Right lobe of liver (tissue), 6 donors: ENCODE results near the gene CSPG5. TPM values are rescaled to one million over a fixed set of nuclear protein-coding genes. Genes with fewer than 3 reads are reported as not detected.
A peak's percentile ranks its signal among the peaks of the same experiment; 100 is the strongest.

Experiments used
- ATAC-seq, 4 donors: fragments of 200-7000 bp; cut with Tn5 transposase; one replicate each; pipeline ENCODE4 v1.9.1; 2020; ENCODE audit warnings: mild to moderate bottlenecking in 4 of 4, moderate library complexity in 4 of 4
- DNase-seq, 3 donors: peaks; one replicate each; pipeline ENCODE4 v3.0.0-alpha.2; 2020
- H3K27ac ChIP-seq, 3 donors: fragments of 200-600 bp; one replicate each; pipeline ENCODE4 v1.8.0; 2022
- H3K27me3 ChIP-seq, 2 donors: fragments of 200-600 bp; one replicate each; pipeline ENCODE4 v1.8.0; 2022
- H3K36me3 ChIP-seq, 4 donors: fragments of 200-600 bp; sonication (generic) in 1 of 4; one replicate each; pipeline versions ENCODE4 v1.5.1 to v1.8.0; 2017 to 2022; ENCODE audit warnings: control low read depth in 1 of 4
- H3K4me1 ChIP-seq, 4 donors: fragments of 200-600 bp; sonication (generic) in 1 of 4; one replicate each; pipeline versions ENCODE4 v1.5.1 to v1.8.0; 2017 to 2022; ENCODE audit warnings: control low read depth in 1 of 4
- H3K4me3 ChIP-seq, 3 donors: fragments of 200-600 bp; one replicate each; pipeline ENCODE4 v1.8.0; 2022
- H3K9me3 ChIP-seq, 4 donors: fragments of 200-600 bp; sonication (generic) in 1 of 4; one replicate each; pipeline versions ENCODE4 v1.5.1 to v1.8.0; 2017 to 2022; ENCODE audit warnings: control low read depth in 1 of 4
- CTCF ChIP-seq, 4 donors: fragments of 200-600 bp in 3 of 4; fragments of 450-650 bp in 1 of 4; IDR thresholded peaks; one replicate each; pipeline versions ENCODE4 v1.5.1 to v1.8.0; 2016 to 2022; ENCODE audit warnings: antibody characterized with exemption in 4 of 4, mild to moderate bottlenecking in 2 of 4
- POLR2A ChIP-seq: fragments of 450-650 bp; IDR thresholded peaks from one replicate; pipeline ENCODE4 v1.6.1; 2017; ENCODE audit warnings: antibody characterized with exemption, mild to moderate bottlenecking
- WGBS: methylation state at CpG from one replicate; pipeline ENCODE4 v1.1.6; 2018; ENCODE audit warnings: low coverage, low lambda C conversion rate; ENCODE audit not compliant: insufficient coverage; ENCODE audit errors: missing lambda C conversion rate; 5-methylcytosine and 5-hydroxymethylcytosine counted together
- intact Hi-C, 2 donors: fragments of 100-400 bp; cut with DNase I; formaldehyde crosslinking; loops; one replicate each; pipeline versions ENCODE4 v1.11.2 to v1.14.1; 2022
- total RNA-seq, 6 experiments: library from RNA; depleted of rRNA in 2 of 6; stranded (reverse); fragments of >200 nt in 2 of 6; fragmentation: NEBNext Ultra II Directional in 3 of 6; extraction: Animal tissue kit (Norgen Biotek cat#: 25700) in 3 of 6; gene quantifications; one replicate each; pipeline versions ENCODE4 v1.1.0 to v1.2.4, GENCODE V29; 2016 to 2023
- donor health status: DM: no; HTN: yes; CAD: no.
- donor health status: DM: no; HTN: no; CAD: no.
- donor health status: DM: no; HTN: no; CAD: no.
- donor health status: DM: no; HTN: yes; CAD: no.
- donor health status: DM: no; HTN: yes; CAD: no.

Gene CSPG5
- total RNA-seq, 6 experiments from 2014 or later = 0.18 to 0.39 (median 0.25) TPM; not detected in 1

DNA sequence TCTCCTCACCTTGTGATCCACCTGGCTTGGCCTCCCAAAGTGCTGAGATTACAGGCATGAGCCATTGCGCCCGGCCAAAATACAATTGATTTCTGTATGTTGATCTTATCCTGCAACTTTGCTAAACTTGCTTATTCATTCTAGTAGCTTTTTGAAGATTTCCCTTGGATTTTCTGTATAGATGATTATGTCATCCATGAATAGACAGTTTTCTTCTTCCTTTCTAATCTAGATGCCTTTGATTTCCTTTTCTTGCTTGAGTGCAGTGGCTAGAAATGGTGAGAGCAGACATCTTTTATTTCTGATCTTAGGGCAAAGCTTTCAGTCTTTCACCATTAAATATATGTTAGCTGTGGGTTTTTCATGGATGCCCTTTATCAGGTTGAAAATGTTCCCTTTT is 60.7 kb downstream of the CSPG5 start:
- Histone ChIP-seq H3K36me3 (no peaks in the 10 kb centered on the region), H3K9me3 (no peaks in the 10 kb centered on the region), H3K4me1 (peaks cover 0 to 11% (median 0%) of the 10 kb centered on the region in 4 donors), H3K27me3 (no peaks in the 10 kb centered on the region), H3K27ac (no peak overlapping the region), H3K4me3 (no peak overlapping the region)
- DNase-seq (no peak), ATAC-seq (no peak)
- 0% methylated on average over 1 of the region's 2 CpGs for WGBS
- intact Hi-C loops = no loop called here
- TF ChIP-seq POLR2A (no peak), CTCF (IDR thresholded peaks at IDR 0.05) (no peak)

GRCh38 chr3:47515864-47516319 is 62.8 kb downstream of the CSPG5 start:
- DNase-seq = no peak
- H3K36me3 ChIP-seq = no peaks in the 10 kb centered on the region
- peaks cover 0 to 17% (median 0%) of the 10 kb centered on the region in 4 donors for H3K4me1 ChIP-seq
- H3K4me3 ChIP-seq = no peak overlapping the region
- no peak for ATAC-seq
- no peak overlapping the region for H3K27ac ChIP-seq
- intact Hi-C loops = no loop called here
- H3K27me3 ChIP-seq = no peaks in the 10 kb centered on the region
- no peak for TF ChIP-seq CTCF (IDR thresholded peaks at IDR 0.05)
- H3K9me3 ChIP-seq = no peaks in the 10 kb centered on the region
- 82% methylated on average over 4 of the region's 5 CpGs for WGBS

DNA sequence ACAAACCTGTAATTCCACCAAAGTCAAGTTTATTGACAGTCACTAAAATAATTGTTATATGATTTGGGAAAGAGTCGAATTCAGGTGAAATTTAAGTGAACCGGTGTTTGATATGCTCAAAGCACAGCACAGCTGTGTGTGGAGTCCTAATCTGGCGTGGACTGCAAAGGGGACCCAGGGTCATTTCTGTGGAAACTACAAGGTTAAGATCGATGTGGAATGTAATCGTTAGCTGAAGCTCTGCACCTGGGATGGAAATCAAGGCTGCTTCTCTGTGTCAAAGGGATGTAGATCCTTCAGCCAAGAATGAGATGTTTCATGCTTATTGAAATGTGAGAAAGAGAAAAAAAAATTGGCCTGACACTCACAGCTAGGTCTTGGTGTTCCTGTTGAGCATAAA is 63.6 kb downstream of the CSPG5 start:
- peaks cover 0 to 17% (median 0%) of the 10 kb centered on the region in 4 donors for H3K4me1 ChIP-seq
- H3K9me3 ChIP-seq = no peaks in the 10 kb centered on the region
- H3K36me3 ChIP-seq = no peaks in the 10 kb centered on the region
- DNase-seq = no peak
- no peak for ATAC-seq
- H3K27me3 ChIP-seq = no peaks in the 10 kb centered on the region
- H3K27ac ChIP-seq = no peak overlapping the region
- no peak for TF ChIP-seq POLR2A
- no peak for TF ChIP-seq CTCF (IDR thresholded peaks at IDR 0.05)
- no peak overlapping the region for H3K4me3 ChIP-seq
- 31% methylated on average over 5 of the region's 5 CpGs for WGBS
- intact Hi-C loops = no loop called here

DNA sequence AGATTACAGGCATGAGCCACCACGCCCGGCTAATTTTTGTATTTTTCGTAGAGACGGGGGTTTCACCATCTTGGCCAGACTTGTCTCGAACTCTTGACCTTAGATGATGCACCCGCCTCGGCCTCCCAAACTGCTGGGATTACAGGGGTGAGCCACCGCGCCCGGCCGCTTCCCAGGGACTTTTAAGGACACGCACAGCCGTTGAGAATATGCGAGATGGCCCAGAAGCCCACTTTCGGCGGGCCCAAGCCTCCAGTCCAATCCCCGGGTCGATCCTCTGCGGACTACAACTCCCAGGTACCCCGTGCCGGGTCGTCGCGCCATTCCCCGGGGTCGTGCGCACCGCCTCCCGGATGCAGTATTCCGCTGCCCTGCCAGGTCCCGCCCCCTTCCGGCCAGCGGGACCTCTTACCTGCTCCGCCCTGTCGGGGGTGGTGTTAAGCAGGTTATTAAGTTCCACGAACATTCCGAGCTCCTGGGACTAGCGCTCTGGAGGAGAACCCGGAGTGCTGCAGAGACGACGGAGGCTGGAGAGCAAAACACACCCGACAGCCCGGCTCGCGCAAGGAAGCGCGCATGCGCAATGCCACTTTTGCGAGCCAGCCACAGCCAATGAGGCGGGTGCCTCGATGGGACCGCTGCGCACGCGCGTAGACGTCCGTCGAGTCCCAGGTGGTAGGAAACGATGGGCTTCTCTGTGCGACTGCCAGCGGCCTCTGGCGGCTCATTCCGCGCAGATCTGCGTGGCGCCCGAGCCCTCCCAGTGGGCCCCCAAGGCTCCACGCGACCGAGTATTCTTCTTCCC is 65.3 kb downstream of the CSPG5 start, which contains the start of gene ELP6:
Gene ELP6 (minus strand): TSS at position 588 of the 805 bp plus-strand sequence. CDS start 122 bp downstream, at position 466.
- Histone ChIP-seq H3K4me1 (peaks cover 0 to 17% (median 0%) of the 10 kb centered on the region in 4 donors), H3K27me3 (no peaks in the 10 kb centered on the region), H3K36me3 (peaks cover 0 to 9% (median 2%) of the 10 kb centered on the region in 4 donors), H3K27ac (peak within 1 kb of the TSS; percentile 88 to 93 (median 92)), H3K4me3 (peak within 1 kb of the TSS; percentile 72 to 81 (median 79)), H3K9me3 (no peaks in the 10 kb centered on the region)
- 0% methylated on average over 17 of the region's 71 CpGs for WGBS
- intact Hi-C loops = no loop called here
- ATAC-seq = peak; percentile 97 to 99 (median 98)
- TF ChIP-seq CTCF (IDR thresholded peaks at IDR 0.05) = peak; percentile 25 to 39 (median 29)
- TF ChIP-seq POLR2A = peak; percentile 52
- DNase-seq = peak; percentile 96 to 98 (median 98)
